SK-N-SH (cell line): ENCODE results near the gene DAB2. TPM values are rescaled to one million over a fixed set of nuclear protein-coding genes. Genes with fewer than 3 reads are reported as not detected.

Source experiments
- CTCF ChIA-PET: fragments of 300-600, 350-600 bp; formaldehyde crosslinking; extraction: SDS; loops from one replicate; lab custom pipeline; 2021; lab: Yijun Ruan, JAX
- POLR2A ChIA-PET: fragments of 350-600 bp; sonication (Branson Sonifier 250); formaldehyde crosslinking; extraction: SDS; loops from one replicate; lab custom pipeline; 2020; ENCODE audit warnings: antibody characterized with exemption, inconsistent platforms; lab: Yijun Ruan, JAX
- DNase-seq: peaks from one replicate; pipeline ENCODE4 v3.0.0; 2012
- H2AFZ ChIP-seq: fragments of 200-600 bp; sonication (generic); 2 replicates; pipeline ENCODE4 v1.8.1; 2016; ENCODE audit warnings: antibody characterized with exemption, mild to moderate bottlenecking, low read depth
- H3F3A ChIP-seq: fragments of 200-600 bp; sonication (generic); replicated peaks from 2 replicates; pipeline ENCODE3; 2016; ENCODE audit warnings: antibody characterized with exemption, mild to moderate bottlenecking; ENCODE audit not compliant: insufficient read depth
- H3K27ac ChIP-seq, 2 experiments: fragments of 200-500 bp in 1 of 2; fragments of 200-600 bp in 1 of 2; sonication (Bioruptor generic) in 1 of 2; sonication (generic), shearing (Covaris generic) in 1 of 2; 2 replicates each; pipeline versions ENCODE4 v1.5.1 to v1.6.1; 2014 to 2016; ENCODE audit warnings: low read depth in 2 of 2, inconsistent platforms in 1 of 2, low read length in 1 of 2, mild to moderate bottlenecking in 1 of 2, mixed read lengths in 1 of 2
- H3K27me3 ChIP-seq: fragments of 200-600 bp; sonication (generic), shearing (Covaris generic); 2 replicates; pipeline ENCODE4 v1.6.1; 2016; ENCODE audit warnings: mixed run types; ENCODE audit not compliant: insufficient read depth
- H3K36me3 ChIP-seq, 2 experiments: fragments of 200-500 bp in 1 of 2; fragments of 200-600 bp in 1 of 2; sonication (Bioruptor generic) in 1 of 2; sonication (generic) in 1 of 2; replicated peaks in 1 of 2; 2 replicates each; pipeline versions ENCODE3 to v1.5.1; 2014 to 2016; ENCODE audit warnings: low read length in 1 of 2, mild to moderate bottlenecking in 1 of 2; ENCODE audit not compliant: insufficient read depth in 2 of 2, control insufficient read depth in 1 of 2
- H3K4me1 ChIP-seq, 2 experiments: fragments of 200-500 bp in 1 of 2; fragments of 200-600 bp in 1 of 2; sonication (Bioruptor generic) in 1 of 2; sonication (generic), shearing (Covaris generic) in 1 of 2; 2 replicates each; pipeline versions ENCODE4 v1.5.1 to v1.6.1; 2014 to 2016; ENCODE audit warnings: low read depth in 1 of 2, low read length in 1 of 2, mixed run types in 1 of 2; ENCODE audit not compliant: insufficient read depth in 2 of 2, control insufficient read depth in 1 of 2
- H3K4me2 ChIP-seq: fragments of 200-600 bp; sonication (generic), shearing (Covaris generic); 2 replicates; pipeline ENCODE4 v1.6.1; 2017; ENCODE audit warnings: mixed run types
- H3K4me3 ChIP-seq, 2 experiments: fragments of 200-500 bp in 1 of 2; fragments of 200-600 bp in 1 of 2; sonication (Bioruptor generic) in 1 of 2; sonication (generic), shearing (Covaris generic) in 1 of 2; 2 replicates each; pipeline versions ENCODE4 v1.5.1 to v1.8.1; 2014 to 2016; ENCODE audit warnings: low read depth in 2 of 2, inconsistent platforms in 1 of 2, low read length in 1 of 2, mild to moderate bottlenecking in 1 of 2, mixed read lengths in 1 of 2, moderate library complexity in 1 of 2
- H3K79me2 ChIP-seq: fragments of 200-600 bp; sonication (generic); 2 replicates; pipeline ENCODE4 v1.8.1; 2017; ENCODE audit warnings: mild to moderate bottlenecking; ENCODE audit not compliant: insufficient read depth
- H3K9ac ChIP-seq: fragments of 200-600 bp; sonication (generic); 2 replicates; pipeline ENCODE4 v1.6.1; 2017; ENCODE audit warnings: mixed run types
- H3K9me2 ChIP-seq: fragments of 200-600 bp; sonication (generic); 2 replicates; pipeline ENCODE4 v1.6.1; 2017; ENCODE audit warnings: mixed run types
- H3K9me3 ChIP-seq: fragments of 200-600 bp; sonication (generic); 2 replicates; pipeline ENCODE4 v1.6.1; 2017; ENCODE audit warnings: mixed run types, mild to moderate bottlenecking, moderate library complexity
- H4K20me1 ChIP-seq: fragments of 200-600 bp; sonication (generic); 2 replicates; pipeline ENCODE4 v1.6.1; 2017; ENCODE audit warnings: mild to moderate bottlenecking, mixed run types; ENCODE audit not compliant: insufficient read depth
- CTCF ChIP-seq: fragments of 200-600 bp; sonication (generic); IDR thresholded peaks from 2 replicates; pipeline ENCODE4 v1.6.1; 2017; ENCODE audit warnings: antibody characterized with exemption, mild to moderate bottlenecking, moderate library complexity
- GABPA ChIP-seq: IDR thresholded peaks from 2 replicates; pipeline ENCODE4 v1.4.0; 2012; ENCODE audit warnings: low read depth, mild to moderate bottlenecking
- IRF3 ChIP-seq: fragments of 150-350 bp; IDR thresholded peaks from 2 replicates; pipeline ENCODE4 v1.6.1; 2016; ENCODE audit warnings: mild to moderate bottlenecking, low read depth, low read length
- NFIC ChIP-seq: IDR thresholded peaks from 2 replicates; pipeline ENCODE4 v1.4.0; 2012; ENCODE audit warnings: borderline replicate concordance
- NRF1 ChIP-seq: IDR thresholded peaks from 2 replicates; pipeline ENCODE4 v1.6.1; 2012; ENCODE audit warnings: low read depth, mild to moderate bottlenecking, low read length
- RFX5 ChIP-seq: IDR thresholded peaks from 2 replicates; pipeline ENCODE4 v1.6.1; 2012; ENCODE audit warnings: mild to moderate bottlenecking, improper control_type of control experiment, low read length
- RXRA ChIP-seq: IDR thresholded peaks from 2 replicates; pipeline ENCODE4 v1.4.0; 2012; ENCODE audit warnings: low read depth, mild to moderate bottlenecking, borderline replicate concordance
- SIN3A ChIP-seq: IDR thresholded peaks from 2 replicates; pipeline ENCODE4 v1.6.1; 2012; ENCODE audit warnings: low read depth, mild to moderate bottlenecking, low read length, moderate library complexity, borderline replicate concordance
- TEAD4 ChIP-seq: IDR thresholded peaks from 2 replicates; pipeline ENCODE4 v1.4.0; 2012; ENCODE audit warnings: mild to moderate bottlenecking, borderline replicate concordance; ENCODE audit not compliant: insufficient read depth
- USF2 ChIP-seq: fragments of 150-350 bp; IDR thresholded peaks from 2 replicates; pipeline ENCODE4 v1.6.1; 2017; ENCODE audit warnings: antibody characterized with exemption, low read length, low read depth, borderline replicate concordance
- YY1 ChIP-seq: IDR thresholded peaks from 2 replicates; pipeline ENCODE4 v1.4.0; 2012; ENCODE audit warnings: low read depth, mild to moderate bottlenecking
- ZBTB33 ChIP-seq: IDR thresholded peaks from 2 replicates; pipeline ENCODE4 v1.4.0; 2012; ENCODE audit warnings: low read depth, borderline replicate concordance
- WGBS: methylation state at CpG from one replicate; pipeline ENCODE4 v1.1.6; 2017; ENCODE audit warnings: low lambda C conversion rate; 5-methylcytosine and 5-hydroxymethylcytosine counted together
- polyA plus RNA-seq, 3 experiments: library from polyadenylated mRNA; depleted of rRNA; stranded (reverse); fragments of >200 nt; gene quantifications; 2 replicates each; pipeline ENCODE4 v1.2.3, GENCODE V29; 2012

The DAB2 gene
- polyA plus RNA-seq, 1 of the 3 experiments (the other 2 are of a cell fraction): 23.7 TPM

- TF ChIP-seq GABPA (no peak), NFIC (no peak), RFX5 (no peak), IRF3 (no peak), YY1 (no peak), SIN3A (no peak), RXRA (no peak), NRF1 (no peak)
- WGBS: 31% methylated on average over 3 of the region's 3 CpGs
- peaks cover 4% of the 10 kb centered on the region; the same call in 1 of the 2 replicates for H3K79me2 ChIP-seq
These were observed 33.8 kb downstream of the DAB2 start for GRCh38 chr5:39390945-39391344.

GRCh38 chr5:39387293-39387692 lies 37.5 kb downstream of the DAB2 start:
- no peak overlapping the region for H3K4me3 ChIP-seq
- peaks cover 55 to 69% of the 10 kb centered on the region in 2 experiments for H3K36me3 ChIP-seq
- POLR2A ChIA-PET: no interaction called here
- no peaks in the 10 kb centered on the region for H3F3A ChIP-seq
- no peak overlapping the region for H3K4me2 ChIP-seq
- H3K9me3 ChIP-seq: no peaks in the 10 kb centered on the region
- no peak overlapping the region for H2AFZ ChIP-seq
- H3K9ac ChIP-seq: no peak overlapping the region
- no peaks in the 10 kb centered on the region for H3K27me3 ChIP-seq
- 4% methylated on average over 2 of the region's 2 CpGs for WGBS
- CTCF ChIA-PET: no interaction called here
- no peaks in the 10 kb centered on the region for H3K9me2 ChIP-seq
- no peaks in the 10 kb centered on the region for H4K20me1 ChIP-seq
- DNase-seq: no peak
- TF ChIP-seq SIN3A (no peak), USF2 (no peak), ZBTB33 (no peak), CTCF (no peak), TEAD4 (no peak)
- H3K27ac ChIP-seq: no peak overlapping the region
- H3K4me1 ChIP-seq: no peaks in the 10 kb centered on the region; a peak in 1 of 4 replicates
- H3K79me2 ChIP-seq: no peaks in the 10 kb centered on the region

More at GRCh38 chr5:39390945-39391344, 33.8 kb downstream of the DAB2 start:
- Histone ChIP-seq H4K20me1 (no peaks in the 10 kb centered on the region), H3F3A (no peaks in the 10 kb centered on the region), H3K4me3 (no peak overlapping the region), H3K9ac (no peak overlapping the region), H3K27me3 (no peaks in the 10 kb centered on the region), H3K4me2 (no peak overlapping the region), H3K36me3 (peaks cover 55 to 56% of the 10 kb centered on the region in 2 experiments), H3K27ac (no peak overlapping the region), H2AFZ (no peak overlapping the region), H3K9me3 (no peaks in the 10 kb centered on the region), H3K4me1 (peaks cover 0 to 9% of the 10 kb centered on the region in 2 experiments; a peak in 2 of 4 replicates), H3K9me2 (no peaks in the 10 kb centered on the region)
- CTCF ChIA-PET: interaction anchor here (1.4 kb wide), 1 partner anchor 15 kb away, joined by 5 read pairs; no protein-coding TSS in a partner anchor
- DNase-seq: no peak
- POLR2A ChIA-PET: no interaction called here
